GM23248 (cell line): ENCODE measurements around the gene TFB1M. TPM values are rescaled to one million over a fixed set of nuclear protein-coding genes. Genes with fewer than 3 reads are reported as not detected.

Experiments used
- DNase-seq: peaks from one replicate; pipeline ENCODE4 v3.0.0-alpha.2; 2015
- H2AFZ ChIP-seq: fragments of 200-600 bp; sonication (generic); 2 replicates; pipeline ENCODE4 v1.6.1; 2016; ENCODE audit warnings: antibody characterized with exemption
- H3F3A ChIP-seq: fragments of 200-600 bp; sonication (generic); 2 replicates; pipeline ENCODE4 v1.6.1; 2016; ENCODE audit warnings: mild to moderate bottlenecking, antibody characterized with exemption, mixed run types; ENCODE audit not compliant: insufficient read depth
- H3K27ac ChIP-seq: fragments of 200-600 bp; sonication (generic); 2 replicates; pipeline ENCODE4 v1.5.1; 2016; ENCODE audit warnings: mild to moderate bottlenecking
- H3K27me3 ChIP-seq: fragments of 200-600 bp; sonication (generic); replicated peaks from 2 replicates; pipeline ENCODE4 v1.6.1; 2016; ENCODE audit warnings: mild to moderate bottlenecking; ENCODE audit not compliant: insufficient read depth
- H3K36me3 ChIP-seq: fragments of 200-600 bp; sonication (generic); 2 replicates; pipeline ENCODE4 v1.6.1; 2016; ENCODE audit warnings: low read depth, mild to moderate bottlenecking
- H3K4me1 ChIP-seq: fragments of 200-600 bp; sonication (generic); 2 replicates; pipeline ENCODE4 v1.6.1; 2016; ENCODE audit warnings: mild to moderate bottlenecking; ENCODE audit not compliant: insufficient read depth
- H3K4me2 ChIP-seq: fragments of 200-600 bp; sonication (generic); one replicate; pipeline ENCODE4 v1.6.1; 2016; ENCODE audit warnings: mild to moderate bottlenecking; ENCODE audit not compliant: unreplicated experiment
- H3K4me3 ChIP-seq: fragments of 200-600 bp; sonication (generic); 2 replicates; pipeline ENCODE4 v1.5.1; 2016; ENCODE audit warnings: mild to moderate bottlenecking
- H3K79me2 ChIP-seq: fragments of 200-600 bp; sonication (generic); 2 replicates; pipeline ENCODE4 v1.6.1; 2016; ENCODE audit warnings: mild to moderate bottlenecking; ENCODE audit not compliant: insufficient read depth
- H3K9ac ChIP-seq: fragments of 200-600 bp; sonication (generic); 2 replicates; pipeline ENCODE4 v1.6.1; 2016; ENCODE audit warnings: mild to moderate bottlenecking
- H3K9me2 ChIP-seq: fragments of 200-600 bp; sonication (generic); 2 replicates; pipeline ENCODE4 v1.6.1; 2016; ENCODE audit warnings: mixed run types, mild to moderate bottlenecking, moderate library complexity; ENCODE audit not compliant: insufficient read depth
- H3K9me3 ChIP-seq: fragments of 200-600 bp; sonication (generic); one replicate; pipeline ENCODE4 v1.6.1; 2017; ENCODE audit warnings: low read depth
- H4K20me1 ChIP-seq: fragments of 200-600 bp; sonication (generic); 2 replicates; pipeline ENCODE4 v1.6.0; 2016; ENCODE audit not compliant: insufficient read depth
- EZH2 ChIP-seq: fragments of 200-600 bp; sonication (generic); IDR thresholded peaks from 2 replicates; pipeline ENCODE4 v1.6.1; 2018; ENCODE audit warnings: antibody characterized with exemption, mild to moderate bottlenecking; ENCODE audit not compliant: insufficient read depth, poor library complexity, severe bottlenecking
- EZH2phosphoT487 ChIP-seq: fragments of 200-600 bp; sonication (generic); IDR thresholded peaks from 2 replicates; pipeline ENCODE4 v1.6.1; 2018; ENCODE audit warnings: antibody characterized with exemption, moderate library complexity, mild to moderate bottlenecking, low read depth; ENCODE audit not compliant: insufficient read depth
- WGBS, 2 experiments: methylation state at CpG; one replicate each; pipeline ENCODE4 v1.1.6; 2015 to 2017; ENCODE audit warnings: low lambda C conversion rate in 2 of 2, low coverage in 1 of 2; ENCODE audit errors: missing lambda C conversion rate in 2 of 2; 5-methylcytosine and 5-hydroxymethylcytosine counted together
- in situ Hi-C: fragments of 300-500 bp; cut with MboI; formaldehyde crosslinking; loops from 2 replicates; pipeline ENCODE4 v1.15.0; 2020
- polyA plus RNA-seq: library from polyadenylated mRNA; unstranded; fragments of >200 nt; fragmentation: Nextera tagmentation; extraction: Ambion mirVana; gene quantifications from 2 replicates; pipeline ENCODE4 v1.2.1, GENCODE V29; 2016
- total RNA-seq: library from RNA; depleted of rRNA; stranded (reverse); fragments of >200 nt; shearing (Covaris generic); gene quantifications from 2 replicates; pipeline ENCODE4 v1.2.3, GENCODE V29; 2014

TFB1M gene
- total and polyA plus RNA-seq, 2 experiments from 2014 or later, result 9.0 to 14.0 TPM

DNA sequence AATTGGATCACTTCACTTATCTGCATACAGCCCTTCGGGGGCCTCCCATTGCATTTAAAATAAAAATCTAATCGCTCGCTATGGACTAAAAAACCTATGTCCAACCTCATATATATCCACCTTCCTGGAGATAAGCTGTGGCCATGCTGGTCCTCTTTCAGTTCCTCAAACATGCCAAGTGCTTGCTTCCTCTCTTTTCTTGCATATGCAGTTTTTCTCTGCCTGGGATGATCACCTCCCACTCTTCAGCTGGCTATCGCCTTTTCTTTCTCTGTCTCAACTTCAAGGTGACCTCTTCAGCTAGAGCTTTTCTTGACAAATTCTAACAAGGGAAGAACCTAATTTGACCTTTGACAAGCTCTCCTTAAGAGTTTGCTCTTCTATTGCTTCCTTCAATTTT, 5.6 kb upstream of the TFB1M start:
- Histone ChIP-seq H3K36me3 (no peaks in the 10 kb centered on the region), H3K79me2 (no peaks in the 10 kb centered on the region), H3K9ac (no peak overlapping the region), H3K4me1 (0 out of 2 replicates have a peak, but pooled peaks cover 7% of the 10 kb centered on the region), H3K9me3 (no peaks in the 10 kb centered on the region), H2AFZ (no peak overlapping the region), H3K27ac (no peak overlapping the region), H4K20me1 (no peaks in the 10 kb centered on the region), H3K4me3 (no peak overlapping the region), H3F3A (0 out of 2 replicates have a peak, but pooled peaks cover 6% of the 10 kb centered on the region), H3K4me2 (no peak overlapping the region), H3K9me2 (no peaks in the 10 kb centered on the region), H3K27me3 (no peaks in the 10 kb centered on the region)
- TF ChIP-seq EZH2phosphoT487, result no peak
- TF ChIP-seq EZH2, result no peak
- WGBS, 2 experiments, result 90 to 95% methylated on average over 4 of the region's 4 CpGs
- in situ Hi-C loops, result loop anchor here (10.0 kb wide), 1 partner anchor 175 kb away; no protein-coding TSS in a partner anchor
- DNase-seq, result no peak

DNA sequence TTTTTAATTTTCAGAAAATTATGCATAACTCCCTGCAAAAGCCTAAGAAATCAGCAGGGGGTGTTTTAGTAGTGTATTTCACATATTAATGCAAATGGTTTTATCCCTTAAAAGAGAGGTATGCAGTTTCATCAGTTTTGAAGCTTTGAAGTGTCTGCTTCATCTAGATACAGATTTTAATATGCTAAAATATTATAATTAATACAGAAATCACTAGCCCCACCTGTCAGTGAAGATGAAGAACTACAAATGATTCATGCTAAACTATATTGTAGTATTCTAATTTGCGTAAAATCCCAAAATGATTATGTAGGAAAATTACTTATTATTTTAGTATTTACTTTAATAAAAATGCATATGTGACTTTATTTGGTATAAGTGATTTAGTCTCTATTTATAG, 2.9 kb upstream of the TFB1M start:
- H3K9ac ChIP-seq, result no peak overlapping the region
- peaks cover 10% of the 10 kb centered on the region for H3K79me2 ChIP-seq
- H3K27me3 ChIP-seq, result no peaks in the 10 kb centered on the region
- no peaks in the 10 kb centered on the region for H4K20me1 ChIP-seq
- H3F3A ChIP-seq, result 0 out of 2 replicates have a peak, but pooled peaks cover 6% of the 10 kb centered on the region
- WGBS, 2 experiments, result 80 to 95% methylated on average over 1 of the region's 1 CpG
- TF ChIP-seq EZH2phosphoT487 (no peak), EZH2 (no peak)
- H3K9me2 ChIP-seq, result no peaks in the 10 kb centered on the region
- H3K4me2 ChIP-seq, result no peak overlapping the region
- no peaks in the 10 kb centered on the region for H3K9me3 ChIP-seq
- peak; percentile 34 for DNase-seq
- no peaks in the 10 kb centered on the region for H3K36me3 ChIP-seq
- no peak overlapping the region for H3K27ac ChIP-seq
- 0 out of 2 replicates have a peak, but pooled peaks cover 7% of the 10 kb centered on the region for H3K4me1 ChIP-seq
- H2AFZ ChIP-seq, result no peak overlapping the region
- in situ Hi-C loops, result no loop called here
- no peak overlapping the region for H3K4me3 ChIP-seq

DNA sequence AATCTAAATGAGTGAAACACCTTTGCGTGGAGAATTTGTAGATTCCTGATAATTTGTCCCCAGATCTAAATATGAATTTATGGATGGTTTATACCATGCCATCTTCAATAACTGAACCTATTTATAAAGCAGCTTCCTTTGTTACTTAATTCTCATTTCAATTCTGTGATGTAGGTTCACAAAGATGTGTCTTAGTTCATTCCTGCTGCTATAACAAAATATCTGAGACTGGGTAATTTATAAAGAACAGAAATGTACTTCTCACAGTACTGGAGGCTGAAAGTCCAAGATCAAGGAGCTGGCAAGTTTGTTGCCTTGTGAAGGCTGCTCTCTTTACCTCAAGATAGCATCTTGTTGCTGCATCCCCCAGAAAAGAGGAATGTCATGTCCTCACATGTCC, 2.1 kb upstream of the TFB1M start:
- no peak for DNase-seq
- TF ChIP-seq EZH2, result no peak
- TF ChIP-seq EZH2phosphoT487, result no peak
- Histone ChIP-seq H3K79me2 (peaks cover 10% of the 10 kb centered on the region), H3K4me3 (no peak overlapping the region), H3K9ac (no peak overlapping the region), H3K9me2 (no peaks in the 10 kb centered on the region), H3K27me3 (no peaks in the 10 kb centered on the region), H3K36me3 (no peaks in the 10 kb centered on the region), H4K20me1 (no peaks in the 10 kb centered on the region), H3K4me1 (0 out of 2 replicates have a peak, but pooled peaks cover 7% of the 10 kb centered on the region), H3F3A (peaks cover 8% of the 10 kb centered on the region; the same call in 1 of the 2 replicates), H3K9me3 (no peaks in the 10 kb centered on the region), H2AFZ (0 out of 2 replicates have a peak overlapping the region, but pooled peaks have one; percentile 6), H3K4me2 (no peak overlapping the region), H3K27ac (no peak overlapping the region)
- in situ Hi-C loops, result no loop called here
- 94 to 97% methylated on average over 1 of the region's 1 CpG for WGBS, 2 experiments

DNA sequence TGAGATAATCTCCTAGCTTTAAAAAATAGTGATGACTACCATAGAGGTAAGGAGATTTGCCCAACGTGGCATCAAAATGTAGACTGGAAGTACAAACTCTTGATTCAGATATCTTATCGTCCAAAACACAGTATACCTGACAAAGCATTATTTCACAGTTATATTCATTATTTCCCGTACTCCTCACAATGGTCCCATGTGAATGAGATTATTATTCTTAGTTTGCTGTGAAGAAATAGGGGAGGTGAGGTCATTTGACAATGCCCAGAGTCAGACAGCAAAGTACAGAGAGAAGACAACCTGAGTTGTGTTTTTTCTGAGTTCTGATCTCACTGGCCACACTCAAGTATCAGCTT, 1.2 kb upstream of the TFB1M start:
- Histone ChIP-seq H4K20me1 (no peaks in the 10 kb centered on the region), H3K36me3 (no peaks in the 10 kb centered on the region), H3K4me2 (peak overlapping the region; percentile 80), H3F3A (peaks cover 15% of the 10 kb centered on the region; the same call in 1 of the 2 replicates), H3K27ac (peak overlapping the region; percentile 72), H3K9me3 (no peaks in the 10 kb centered on the region), H3K9ac (peak overlapping the region; percentile 79), H3K79me2 (peaks cover 10% of the 10 kb centered on the region), H3K27me3 (no peaks in the 10 kb centered on the region), H3K4me1 (peaks cover 13% of the 10 kb centered on the region), H3K9me2 (no peaks in the 10 kb centered on the region), H3K4me3 (peak overlapping the region; percentile 78), H2AFZ (peak overlapping the region; percentile 90)
- in situ Hi-C loops, result no loop called here
- 1% methylated on average over 3 of the region's 3 CpGs for WGBS, 2 experiments
- peak; percentile 54 for DNase-seq
- TF ChIP-seq EZH2phosphoT487, result no peak
- TF ChIP-seq EZH2, result no peak
